ENCODE results near the gene GSTA2.

GRCh38 chr6:52760105-52760765 is 3.0 kb downstream of the GSTA2 start:
- no peak for TF ChIP-seq CTCF (IDR thresholded peaks at IDR 0.05)
- no peak for TF ChIP-seq POLR2AphosphoS5 (IDR thresholded peaks at IDR 0.05)
- no peak for TF ChIP-seq POLR2A (IDR thresholded peaks at IDR 0.05)

Measured in gastroesophageal sphincter (tissue), 3 donors.